GM23248 (cell line): ENCODE results near the gene SLC15A5.

Experiments used
- EZH2 ChIP-seq: fragments of 200-600 bp; sonication (generic); IDR thresholded peaks from 2 replicates; pipeline ENCODE4 v1.6.1; 2018; ENCODE audit warnings: antibody characterized with exemption, mild to moderate bottlenecking; ENCODE audit not compliant: insufficient read depth, poor library complexity, severe bottlenecking
- EZH2phosphoT487 ChIP-seq: fragments of 200-600 bp; sonication (generic); IDR thresholded peaks from 2 replicates; pipeline ENCODE4 v1.6.1; 2018; ENCODE audit warnings: antibody characterized with exemption, moderate library complexity, mild to moderate bottlenecking, low read depth; ENCODE audit not compliant: insufficient read depth

GRCh38 chr12:16225692-16226091 lies 51.8 kb downstream of the SLC15A5 start:
- TF ChIP-seq EZH2phosphoT487 (no peak), EZH2 (no peak)
